ENCODE results near the gene CD200. TPM values are rescaled to one million over a fixed set of nuclear protein-coding genes. Genes with fewer than 3 reads are reported as not detected.

The CD200 gene
- total RNA-seq, 2 donors from 2014 or later: 0.17 to 0.36 TPM

- no peak for ATAC-seq
- no peak overlapping the region for H3K27ac Mint-ChIP-seq
These were observed 75.1 kb downstream of the CD200 start for GRCh38 chr3:112407888-112408702.

GRCh38 chr3:112409041-112409440 lies 76.1 kb downstream of the CD200 start:
- Mint-ChIP-seq H3K4me3 (no peak overlapping the region), H3K36me3 (no peaks in the 10 kb centered on the region), H3K27me3 (peaks cover 7 to 12% of the 10 kb centered on the region in 2 donors), H3K4me1 (ENCODE audit: low read depth in 2 of 2) (peaks cover 3% of the 10 kb centered on the region in 2 donors), H3K9me3 (no peaks in the 10 kb centered on the region), H3K27ac (no peak overlapping the region)
- DNase-seq (ENCODE audit: low spot score): no peak
- ATAC-seq: no peak

More at GRCh38 chr3:112407888-112408702, 75.1 kb downstream of the CD200 start:
- Mint-ChIP-seq H3K9me3 (no peaks in the 10 kb centered on the region), H3K4me1 (ENCODE audit: low read depth in 2 of 2) (peaks cover 1% of the 10 kb centered on the region in 2 donors), H3K4me3 (no peak overlapping the region), H3K36me3 (no peaks in the 10 kb centered on the region), H3K27me3 (peaks cover 7 to 10% of the 10 kb centered on the region in 2 donors)
- no peak for DNase-seq (ENCODE audit: low spot score)

- no peak for ATAC-seq
- Mint-ChIP-seq H3K9me3 (no peaks in the 10 kb centered on the region), H3K36me3 (no peaks in the 10 kb centered on the region), H3K27me3 (peaks cover 7 to 14% of the 10 kb centered on the region in 2 donors), H3K27ac (no peak overlapping the region), H3K4me1 (ENCODE audit: low read depth in 2 of 2) (peaks cover 3% of the 10 kb centered on the region in 2 donors), H3K4me3 (no peak overlapping the region)
- no peak for DNase-seq (ENCODE audit: low spot score)
These were observed 78.5 kb downstream of the CD200 start for GRCh38 chr3:112411425-112411824.

Other genes starting within 250 kb of the CD200 start
- 1 to 10 TPM in 1 of 2 donors, under 1 TPM in 1; 0.64 to 1.8 TPM for gene C3orf52, start 246.8 kb upstream of the CD200 start, total RNA-seq
- gene GCSAM, start 199.9 kb upstream of the CD200 start, total RNA-seq: 1 to 10 TPM in 1 of 2 donors, under 1 TPM in 1; 1.00 to 5.3 TPM
- not detected for gene SLC9C1, start 38.9 kb upstream of the CD200 start, total RNA-seq
- 1 to 10 TPM in 1 of 2 donors, under 1 TPM in 1; 0.21 to 1.4 TPM for gene BTLA, start 166.3 kb downstream of the CD200 start, total RNA-seq
- 10 to 100 TPM; 44.7 to 54.3 TPM for gene ATG3, start 228.8 kb downstream of the CD200 start, total RNA-seq
- 10 to 100 TPM in 1 of 2 donors, 1 to 10 TPM in 1; 9.9 to 18.0 TPM for gene SLC35A5, start 228.9 kb downstream of the CD200 start, total RNA-seq